DOHH2 (cell line): ENCODE data around the gene FMR1NB.

Experiments
- H3F3A ChIP-seq: fragments of 200-600 bp; sonication (generic), shearing (Covaris generic); 2 replicates; pipeline ENCODE4 v1.6.0; 2016; ENCODE audit warnings: antibody characterized with exemption, mild to moderate bottlenecking; ENCODE audit not compliant: control insufficient read depth, insufficient read depth
- H3K27ac ChIP-seq: fragments of 200-600 bp; sonication (generic); 2 replicates; pipeline ENCODE4 v1.5.1; 2014; ENCODE audit warnings: low read depth, mild to moderate bottlenecking, low read length, moderate library complexity
- H3K27me3 ChIP-seq: fragments of 200-600 bp; sonication (generic); 2 replicates; pipeline ENCODE4 v1.6.1; 2014; ENCODE audit warnings: mild to moderate bottlenecking, low read length, mixed read lengths; ENCODE audit not compliant: control insufficient read depth
- H3K36me3 ChIP-seq: fragments of 200-600 bp; sonication (generic); 2 replicates; pipeline ENCODE4 v1.6.1; 2014; ENCODE audit warnings: mild to moderate bottlenecking, low read length, moderate library complexity, mixed read lengths; ENCODE audit not compliant: control insufficient read depth
- H3K4me1 ChIP-seq: fragments of 200-600 bp; sonication (generic); 2 replicates; pipeline ENCODE4 v1.6.1; 2014; ENCODE audit warnings: mild to moderate bottlenecking, low read length, mixed read lengths; ENCODE audit not compliant: control insufficient read depth
- H3K4me2 ChIP-seq: fragments of 200-600 bp; sonication (generic); 2 replicates; pipeline ENCODE4 v1.6.0; 2014; ENCODE audit warnings: mild to moderate bottlenecking, low read length, moderate library complexity
- H3K4me3 ChIP-seq: fragments of 200-600 bp; sonication (generic); 2 replicates; pipeline ENCODE4 v1.5.1; 2014; ENCODE audit warnings: mild to moderate bottlenecking, low read length, mixed read lengths
- H3K79me2 ChIP-seq: fragments of 200-600 bp; sonication (generic); 2 replicates; pipeline ENCODE4 v1.6.1; 2014; ENCODE audit warnings: mild to moderate bottlenecking, low read length, mixed read lengths; ENCODE audit not compliant: control insufficient read depth
- H3K9me2 ChIP-seq: fragments of 200-600 bp; sonication (generic); replicated peaks from 2 replicates; pipeline ENCODE4 v1.6.1; 2014; ENCODE audit warnings: mild to moderate bottlenecking, low read length, mixed read lengths; ENCODE audit not compliant: control insufficient read depth
- H3K9me3 ChIP-seq: fragments of 200-600 bp; sonication (generic); 2 replicates; pipeline ENCODE4 v1.6.1; 2014; ENCODE audit warnings: antibody characterized with exemption, low read length, mixed read lengths; ENCODE audit not compliant: control insufficient read depth, insufficient read depth
- H4K20me1 ChIP-seq: fragments of 200-600 bp; sonication (generic); 2 replicates; pipeline ENCODE4 v1.6.0; 2014; ENCODE audit warnings: low read depth, mild to moderate bottlenecking, antibody characterized with exemption, low read length, moderate library complexity; ENCODE audit not compliant: control insufficient read depth, insufficient read depth
- EZH2phosphoT487 ChIP-seq: fragments of 200-600 bp; sonication (generic); IDR thresholded peaks from 2 replicates; pipeline ENCODE4 v1.6.1; 2017; ENCODE audit warnings: borderline replicate concordance, mild to moderate bottlenecking, antibody characterized with exemption, low read length, moderate library complexity, mixed read lengths
- TF ChIP-seq, protein P1 (sequence below): fragments of 200-600 bp; sonication (generic); IDR thresholded peaks from one replicate; pipeline ENCODE4 v1.5.1; 2014; ENCODE audit warnings: antibody characterized with exemption, mild to moderate bottlenecking, low read depth, low read length; ENCODE audit not compliant: poor library complexity, severe bottlenecking

Gene FMR1NB

GRCh38 chrX:148035380-148035779, 54.2 kb downstream of the FMR1NB start:
- no peak for TF ChIP-seq EZH2phosphoT487
- TF ChIP-seq, protein P1, sequence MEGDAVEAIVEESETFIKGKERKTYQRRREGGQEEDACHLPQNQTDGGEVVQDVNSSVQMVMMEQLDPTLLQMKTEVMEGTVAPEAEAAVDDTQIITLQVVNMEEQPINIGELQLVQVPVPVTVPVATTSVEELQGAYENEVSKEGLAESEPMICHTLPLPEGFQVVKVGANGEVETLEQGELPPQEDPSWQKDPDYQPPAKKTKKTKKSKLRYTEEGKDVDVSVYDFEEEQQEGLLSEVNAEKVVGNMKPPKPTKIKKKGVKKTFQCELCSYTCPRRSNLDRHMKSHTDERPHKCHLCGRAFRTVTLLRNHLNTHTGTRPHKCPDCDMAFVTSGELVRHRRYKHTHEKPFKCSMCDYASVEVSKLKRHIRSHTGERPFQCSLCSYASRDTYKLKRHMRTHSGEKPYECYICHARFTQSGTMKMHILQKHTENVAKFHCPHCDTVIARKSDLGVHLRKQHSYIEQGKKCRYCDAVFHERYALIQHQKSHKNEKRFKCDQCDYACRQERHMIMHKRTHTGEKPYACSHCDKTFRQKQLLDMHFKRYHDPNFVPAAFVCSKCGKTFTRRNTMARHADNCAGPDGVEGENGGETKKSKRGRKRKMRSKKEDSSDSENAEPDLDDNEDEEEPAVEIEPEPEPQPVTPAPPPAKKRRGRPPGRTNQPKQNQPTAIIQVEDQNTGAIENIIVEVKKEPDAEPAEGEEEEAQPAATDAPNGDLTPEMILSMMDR: no peak
- H3K4me3 ChIP-seq: no peak overlapping the region

DNA sequence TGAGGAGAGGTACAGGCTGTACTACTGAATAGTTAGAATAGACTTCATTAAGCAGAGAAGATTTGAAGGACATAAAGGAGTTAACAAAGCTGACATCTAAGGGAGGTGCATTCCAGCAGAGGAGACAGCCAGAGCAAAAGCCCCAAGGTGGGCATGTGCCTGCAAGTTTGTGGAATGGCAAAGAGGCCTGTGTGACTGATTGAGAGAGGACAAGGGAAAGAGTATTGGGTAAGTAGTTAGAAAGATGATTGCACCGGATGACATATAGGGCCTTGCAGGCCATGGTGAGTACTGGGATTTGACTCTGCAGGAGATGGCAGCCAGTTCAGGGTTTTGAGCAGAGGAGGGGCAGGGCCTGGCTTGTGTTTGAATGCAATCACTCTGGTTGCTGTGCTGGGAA, 55.9 kb downstream of the FMR1NB start:
- no peaks in the 10 kb centered on the region for H3K9me2 ChIP-seq
- no peaks in the 10 kb centered on the region for H3F3A ChIP-seq
- H3K79me2 ChIP-seq: no peaks in the 10 kb centered on the region
- H3K4me3 ChIP-seq: no peak overlapping the region
- H3K27me3 ChIP-seq: no peaks in the 10 kb centered on the region
- no peak overlapping the region for H3K27ac ChIP-seq
- no peaks in the 10 kb centered on the region for H3K36me3 ChIP-seq
- no peak overlapping the region for H3K4me2 ChIP-seq
- H3K9me3 ChIP-seq: no peaks in the 10 kb centered on the region
- no peaks in the 10 kb centered on the region for H3K4me1 ChIP-seq
- TF ChIP-seq EZH2phosphoT487: no peak
- TF ChIP-seq, protein P1: no peak
- H4K20me1 ChIP-seq: no peaks in the 10 kb centered on the region

More at GRCh38 chrX:148035380-148035779, 54.2 kb downstream of the FMR1NB start:
- H3K27me3 ChIP-seq: no peaks in the 10 kb centered on the region
- H3K4me1 ChIP-seq: no peaks in the 10 kb centered on the region
- H3K9me3 ChIP-seq: no peaks in the 10 kb centered on the region
- no peak overlapping the region for H3K4me2 ChIP-seq
- no peaks in the 10 kb centered on the region for H4K20me1 ChIP-seq
- H3F3A ChIP-seq: no peaks in the 10 kb centered on the region
- no peak overlapping the region for H3K27ac ChIP-seq
- H3K79me2 ChIP-seq: no peaks in the 10 kb centered on the region
- no peaks in the 10 kb centered on the region for H3K36me3 ChIP-seq
- H3K9me2 ChIP-seq: no peaks in the 10 kb centered on the region

GRCh38 chrX:148043271-148043855, 62.2 kb downstream of the FMR1NB start:
- Histone ChIP-seq H3K9me3 (no peaks in the 10 kb centered on the region), H3K4me2 (no peak overlapping the region), H3K36me3 (no peaks in the 10 kb centered on the region), H3K9me2 (no peaks in the 10 kb centered on the region), H3K4me1 (no peaks in the 10 kb centered on the region), H3K27ac (no peak overlapping the region), H3K79me2 (no peaks in the 10 kb centered on the region), H3K4me3 (no peak overlapping the region), H3K27me3 (no peaks in the 10 kb centered on the region), H4K20me1 (no peaks in the 10 kb centered on the region), H3F3A (no peaks in the 10 kb centered on the region)
- TF ChIP-seq, protein P1: no peak
